Skin epidermis (tissue), 12 donors: ENCODE results near the gene LGALS3.
"Not testable (repeated sequence)": the region's sequence is repeated elsewhere in the genome, so short reads cannot be mapped to it uniquely, and the experiment has no call there.

ENCODE experiments used
- H3K27ac ChIP-seq, 21 experiments: fragments of 200-600 bp; sonication (generic) in 11 of 21; one replicate each; pipeline ENCODE4 v1.5.0; 2020; ENCODE audit warnings: mild to moderate bottlenecking in 3 of 21, inconsistent platforms in 2 of 21, moderate library complexity in 2 of 21
- H3K4me3 ChIP-seq, 7 experiments: fragments of 200-600 bp; sonication (generic) in 2 of 7; one replicate each; pipeline ENCODE4 v1.5.0; 2020; ENCODE audit warnings: inconsistent platforms in 2 of 7, mild to moderate bottlenecking in 2 of 7, moderate library complexity in 1 of 7

LGALS3 gene

GRCh38 chr14:55129086-55129427, at the start of gene LGALS3:
Gene LGALS3 (plus strand): TSS chr14:55129252. CDS start chr14:55137374, 8,122 bp downstream.
- peak within 1 kb of the TSS; percentile 78 to 100 (median 97) for H3K27ac ChIP-seq
- H3K4me3 ChIP-seq = peak within 1 kb of the TSS; percentile 43 to 87 (median 83)

DNA sequence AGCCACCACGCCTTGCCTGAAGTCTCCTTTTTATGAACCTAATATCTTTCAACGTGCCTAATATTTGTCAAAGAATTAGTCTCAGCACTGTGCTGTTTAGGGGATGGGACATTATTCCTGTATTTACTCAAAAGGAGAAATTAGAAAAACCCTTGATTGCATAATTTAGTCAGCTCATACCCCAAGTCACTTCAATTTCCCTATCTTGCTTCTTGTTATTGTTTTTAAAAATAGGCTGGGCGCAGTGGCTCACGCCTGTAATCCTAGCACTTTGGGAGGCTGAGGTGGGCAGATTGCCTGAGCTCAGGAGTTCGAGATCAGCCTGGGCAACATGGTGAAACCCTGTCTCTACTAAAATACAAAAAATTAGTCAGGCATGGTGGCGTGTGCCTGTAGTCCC, 49.1 kb upstream of the LGALS3 start:
- H3K4me3 ChIP-seq, H3K27ac ChIP-seq: not testable (repeated sequence)

DNA sequence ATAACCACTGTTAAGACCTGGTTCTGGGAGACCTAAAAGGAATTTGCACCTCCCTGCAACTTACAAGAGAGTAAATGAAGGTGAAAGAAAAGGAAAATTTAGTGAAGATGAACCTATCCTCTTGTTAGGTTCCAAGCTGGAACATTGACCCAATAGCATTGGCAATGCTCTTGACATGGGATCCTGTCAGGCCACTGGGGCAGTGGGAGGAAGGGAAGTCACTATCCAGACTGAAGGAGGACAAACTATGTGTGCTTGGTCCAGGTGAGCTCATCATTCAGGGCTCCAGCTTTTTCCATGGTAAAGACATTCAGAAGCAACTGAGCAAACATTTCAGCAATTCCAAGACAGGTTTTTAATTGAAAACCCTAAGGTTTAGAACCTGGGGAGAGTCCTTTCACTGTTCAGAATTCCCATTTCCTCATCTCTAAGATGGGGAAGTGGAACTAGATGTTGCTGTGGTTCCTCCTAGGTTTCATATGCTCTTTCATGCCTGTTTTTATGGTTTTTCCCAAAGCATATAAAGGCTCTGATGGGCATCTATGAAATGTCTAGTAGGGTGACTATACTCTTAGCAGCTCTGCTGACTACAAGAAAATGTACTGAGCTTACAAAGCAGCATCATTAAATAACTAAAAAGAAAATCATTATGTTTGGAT, 44.5 kb upstream of the LGALS3 start:
- H3K27ac ChIP-seq = peak overlapping the region in 3 of 21 experiments; percentile 17 to 27 (median 17)

GRCh38 chr14:55085060-55085660, 43.9 kb upstream of the LGALS3 start:
- Histone ChIP-seq H3K4me3 (no peak overlapping the region), H3K27ac (peak overlapping the region in 4 of 21 experiments; percentile 11 to 44 (median 22))

More for the DNA sequence above, 44.5 kb upstream of the LGALS3 start:
- H3K4me3 ChIP-seq = no peak overlapping the region

GRCh38 chr14:55086938-55087337, 42.1 kb upstream of the LGALS3 start:
- no peak overlapping the region for H3K27ac ChIP-seq
- H3K4me3 ChIP-seq = no peak overlapping the region

GRCh38 chr14:55088356-55088755, 40.7 kb upstream of the LGALS3 start:
- H3K27ac ChIP-seq = peak overlapping the region in 6 of 21 experiments; percentile 18 to 68 (median 54)
- no peak overlapping the region for H3K4me3 ChIP-seq

- Histone ChIP-seq H3K27ac (peak overlapping the region in 6 of 21 experiments; percentile 6 to 46 (median 34)), H3K4me3 (no peak overlapping the region)
Observed at GRCh38 chr14:55092341-55092740, 36.7 kb upstream of the LGALS3 start.

GRCh38 chr14:55094292-55095157, 34.5 kb upstream of the LGALS3 start:
- H3K27ac ChIP-seq = peak overlapping the region in 1 of 21 experiments; percentile 15
- no peak overlapping the region for H3K4me3 ChIP-seq

DNA sequence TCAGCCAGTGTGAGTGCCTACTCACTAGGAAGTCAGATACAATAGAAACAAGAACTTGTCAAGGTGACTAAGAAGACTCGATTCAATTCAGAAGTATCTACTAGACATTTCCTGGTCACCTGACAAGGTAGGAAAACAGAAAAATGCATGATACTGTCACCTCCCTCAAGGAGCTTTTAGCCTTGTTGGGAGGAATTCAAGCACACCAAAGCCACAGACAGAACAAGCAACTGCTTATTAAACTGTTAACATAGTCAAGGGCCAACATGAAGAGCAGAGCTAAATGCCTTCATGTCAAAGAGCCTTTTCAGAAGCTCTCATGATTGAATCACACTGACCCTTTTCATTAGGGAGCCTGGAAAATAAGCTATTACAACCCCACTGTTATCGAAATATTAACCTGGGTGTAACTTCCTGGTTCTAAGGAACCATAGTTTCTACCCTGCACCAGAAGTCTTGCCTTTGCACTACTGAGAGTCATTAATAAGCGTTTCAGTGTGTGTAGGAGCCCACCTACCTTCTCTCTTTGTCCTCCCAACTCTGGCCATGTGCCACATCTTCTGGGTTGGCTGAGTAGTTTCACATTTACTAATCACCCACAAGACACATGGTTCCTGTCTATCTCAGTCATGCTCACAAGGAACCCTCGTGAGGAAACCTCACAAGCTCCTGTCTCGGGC, 31.0 kb upstream of the LGALS3 start:
- Histone ChIP-seq H3K4me3 (no peak overlapping the region), H3K27ac (peak overlapping the region in 20 of 21 experiments; percentile 7 to 98 (median 71))

DNA sequence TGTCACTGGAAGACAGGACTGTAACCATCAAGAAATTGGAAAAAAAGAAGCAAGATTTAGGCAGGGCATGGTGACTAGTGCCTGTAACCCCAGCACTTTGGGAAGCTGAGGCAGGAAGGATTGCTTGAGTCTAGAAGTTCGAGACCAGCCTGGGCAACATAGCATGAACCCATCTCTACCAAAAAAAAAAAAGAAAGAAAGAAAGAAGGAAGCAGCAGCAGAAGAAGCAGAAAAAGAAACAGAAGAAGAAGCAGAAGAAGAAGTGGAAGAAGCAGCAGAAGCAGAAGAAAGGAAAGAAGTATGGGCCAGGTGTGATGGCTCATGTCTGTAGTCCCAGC, 30.5 kb upstream of the LGALS3 start:
- Histone ChIP-seq H3K27ac (peak overlapping the region in 19 of 21 experiments; percentile 7 to 98 (median 71)), H3K4me3 (no peak overlapping the region)

DNA sequence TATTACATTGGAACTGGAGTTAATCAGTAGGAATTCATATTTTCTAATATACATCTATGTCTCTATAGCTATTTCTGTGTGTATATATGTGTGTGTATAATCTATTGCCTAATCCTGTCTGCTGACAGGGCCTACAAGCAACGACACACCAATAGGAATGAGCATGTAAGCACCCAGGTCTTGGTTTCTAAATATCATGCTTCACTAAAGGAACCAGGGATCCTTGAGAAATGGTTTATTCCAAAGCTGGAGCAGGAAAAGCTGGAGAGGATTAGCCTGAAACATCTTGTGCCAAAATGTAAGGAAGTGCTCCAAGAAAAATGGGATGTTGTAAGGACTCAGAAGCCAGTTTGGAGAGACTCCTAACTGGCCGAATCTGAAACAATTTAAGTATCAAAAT, 29.3 kb upstream of the LGALS3 start:
- H3K4me3 ChIP-seq = no peak overlapping the region
- peak overlapping the region in 18 of 21 experiments; percentile 2 to 98 (median 73) for H3K27ac ChIP-seq

GRCh38 chr14:55101698-55102097, 27.4 kb upstream of the LGALS3 start:
- Histone ChIP-seq H3K27ac (peak overlapping the region in 20 of 21 experiments; percentile 83 to 99 (median 94)), H3K4me3 (no peak overlapping the region)

- H3K4me3 ChIP-seq = no peak overlapping the region
- H3K27ac ChIP-seq = peak overlapping the region in 20 of 21 experiments; percentile 83 to 99 (median 94)
Observed at GRCh38 chr14:55102141-55102621, 26.9 kb upstream of the LGALS3 start.

GRCh38 chr14:55103005-55103640, 25.9 kb upstream of the LGALS3 start:
- H3K4me3 ChIP-seq = peak overlapping the region in 1 of 7 experiments; percentile 18
- peak overlapping the region; percentile 78 to 99 (median 94) for H3K27ac ChIP-seq

- no peak overlapping the region for H3K4me3 ChIP-seq
- H3K27ac ChIP-seq = peak overlapping the region; percentile 78 to 99 (median 94)
Observed at GRCh38 chr14:55103971-55104954, 24.8 kb upstream of the LGALS3 start.

GRCh38 chr14:55105991-55106390, 23.1 kb upstream of the LGALS3 start:
- Histone ChIP-seq H3K4me3 (no peak overlapping the region), H3K27ac (peak overlapping the region in 16 of 21 experiments; percentile 20 to 99 (median 96))

GRCh38 chr14:55107766-55108554, 21.1 kb upstream of the LGALS3 start:
- Histone ChIP-seq H3K4me3 (no peak overlapping the region), H3K27ac (peak overlapping the region; percentile 45 to 99 (median 96))
